NCI-H1694 (cell line): ENCODE results near the gene QRICH1.
"Not testable (repeated sequence)": the region's sequence is repeated elsewhere in the genome, so short reads cannot be mapped to it uniquely, and the experiment has no call there.

ENCODE experiments used
- DNase-seq: peaks from one replicate; lab custom pipeline; 2025; lab: John Stamatoyannopoulos, UW

Gene QRICH1

GRCh38 chr3:49017229-49017970 is 76.5 kb downstream of the QRICH1 start:
- no peak for DNase-seq

- DNase-seq = no peak
These were observed 77.2 kb downstream of the QRICH1 start for GRCh38 chr3:49016414-49017228.

DNA sequence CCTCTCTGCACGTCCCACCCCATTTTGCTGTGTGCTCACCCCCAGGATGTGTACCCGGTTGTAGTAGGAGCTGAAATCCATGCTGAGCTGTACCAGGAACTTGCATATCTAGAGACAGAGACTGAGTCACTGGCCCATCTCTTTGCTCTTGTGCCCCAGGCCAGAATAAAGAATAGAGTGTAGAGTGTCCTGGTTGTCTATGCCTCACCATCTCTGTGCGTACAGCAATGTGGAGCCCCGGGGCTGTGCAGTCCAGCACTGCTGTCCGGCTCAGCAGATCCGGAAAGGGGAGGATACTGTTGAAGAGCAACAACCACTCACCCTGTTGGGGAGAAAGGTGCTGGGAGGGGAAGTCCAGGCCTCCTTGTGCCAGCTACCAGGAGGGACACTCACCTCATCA is 78.1 kb downstream of the QRICH1 start:
- no peak for DNase-seq

GRCh38 chr3:49015072-49015471 is 78.8 kb downstream of the QRICH1 start:
- DNase-seq = no peak

GRCh38 chr3:49013738-49014660 is 79.9 kb downstream of the QRICH1 start:
- DNase-seq = no peak

DNA sequence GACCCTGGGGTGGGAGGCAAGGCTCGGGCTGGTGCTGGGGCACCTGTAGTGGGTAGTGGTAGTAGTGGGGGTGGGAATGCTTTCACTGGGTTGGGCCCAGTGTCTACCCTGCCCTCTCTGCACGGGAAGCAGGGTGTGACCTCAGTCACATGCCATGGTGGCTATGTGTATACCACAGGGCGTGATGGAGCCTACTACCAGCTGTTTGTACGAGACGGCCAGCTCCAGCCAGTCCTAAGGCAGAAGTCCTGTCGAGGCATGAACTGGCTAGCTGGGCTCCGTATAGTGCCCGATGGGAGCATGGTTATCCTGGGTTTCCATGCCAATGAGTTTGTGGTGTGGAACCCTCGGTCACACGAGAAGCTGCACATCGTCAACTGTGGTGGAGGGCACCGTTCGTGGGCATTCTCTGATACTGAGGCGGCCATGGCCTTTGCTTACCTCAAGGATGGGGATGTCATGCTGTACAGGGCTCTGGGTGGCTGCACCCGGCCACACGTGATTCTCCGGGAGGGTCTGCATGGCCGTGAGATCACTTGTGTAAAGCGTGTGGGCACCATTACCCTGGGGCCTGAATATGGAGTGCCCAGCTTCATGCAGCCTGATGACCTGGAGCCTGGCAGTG is 80.6 kb downstream of the QRICH1 start:
- DNase-seq = no peak

DNA sequence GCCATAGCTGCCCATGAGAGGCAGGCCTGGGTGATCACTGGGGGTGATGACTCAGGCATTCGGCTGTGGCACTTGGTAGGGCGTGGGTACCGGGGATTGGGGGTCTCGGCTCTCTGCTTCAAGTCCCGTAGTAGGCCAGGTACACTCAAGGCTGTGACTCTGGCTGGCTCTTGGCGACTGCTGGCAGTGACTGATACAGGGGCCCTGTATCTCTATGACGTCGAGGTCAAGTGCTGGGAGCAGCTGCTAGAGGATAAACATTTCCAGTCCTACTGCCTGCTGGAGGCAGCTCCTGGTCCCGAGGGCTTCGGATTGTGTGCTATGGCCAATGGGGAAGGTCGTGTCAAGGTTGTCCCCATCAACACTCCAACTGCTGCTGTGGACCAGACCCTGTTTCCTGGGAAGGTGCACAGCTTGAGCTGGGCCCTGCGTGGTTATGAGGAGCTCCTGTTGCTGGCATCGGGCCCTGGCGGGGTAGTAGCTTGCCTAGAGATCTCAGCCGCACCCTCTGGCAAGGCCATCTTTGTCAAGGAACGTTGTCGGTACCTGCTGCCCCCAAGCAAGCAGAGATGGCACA is 81.3 kb downstream of the QRICH1 start:
- no peak for DNase-seq

GRCh38 chr3:49009396-49009795 is 84.5 kb downstream of the QRICH1 start:
- no peak for DNase-seq

GRCh38 chr3:49008627-49009026 is 85.2 kb downstream of the QRICH1 start:
- not testable (repeated sequence) for DNase-seq

- no peak for DNase-seq
These were observed 85.9 kb downstream of the QRICH1 start for GRCh38 chr3:49007771-49008528.

GRCh38 chr3:49007068-49007770 is 86.7 kb downstream of the QRICH1 start, which contains the start of gene WDR6:
WDR6 (plus strand) TSS chr3:49007391; CDS start chr3:49007432, 41 bp downstream.
- DNase-seq = peak; percentile 74

DNA sequence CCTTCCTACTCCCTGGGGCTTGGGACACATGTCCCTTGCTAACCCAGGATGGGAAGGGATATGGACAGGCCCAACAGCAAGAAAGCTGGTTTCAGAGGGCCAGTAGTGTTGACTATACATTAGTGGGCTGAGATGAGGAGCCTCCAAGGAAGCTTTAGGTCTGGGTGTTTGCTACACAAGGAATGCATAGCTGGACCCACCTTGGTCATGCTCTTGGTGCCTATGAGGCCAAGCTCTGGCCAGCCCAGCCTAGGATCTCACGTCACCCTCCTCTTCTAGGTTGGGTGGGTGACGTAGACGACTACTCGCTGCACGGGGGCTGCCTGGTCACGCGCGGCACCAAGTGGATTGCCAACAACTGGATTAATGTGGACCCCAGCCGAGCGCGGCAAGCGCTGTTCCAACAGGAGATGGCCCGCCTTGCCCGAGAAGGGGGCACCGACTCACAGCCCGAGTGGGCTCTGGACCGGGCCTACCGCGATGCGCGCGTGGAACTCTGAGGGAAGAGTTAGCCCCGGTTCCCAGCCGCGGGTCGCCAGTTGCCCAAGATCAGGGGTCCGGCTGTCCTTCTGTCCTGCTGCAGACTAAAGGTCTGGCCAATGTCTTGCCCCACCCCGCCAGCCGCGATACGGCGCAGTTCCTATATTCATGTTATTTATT is 87.3 kb downstream of the QRICH1 start:
- DNase-seq = no peak

- DNase-seq = no peak
These were observed 87.9 kb downstream of the QRICH1 start for GRCh38 chr3:49005998-49006397.

- no peak for DNase-seq
These were observed 88.6 kb downstream of the QRICH1 start for GRCh38 chr3:49005303-49005680.

GRCh38 chr3:49004352-49005302 is 89.2 kb downstream of the QRICH1 start:
- no peak for DNase-seq

GRCh38 chr3:49001155-49001554 is 92.7 kb downstream of the QRICH1 start:
- DNase-seq = no peak

DNA sequence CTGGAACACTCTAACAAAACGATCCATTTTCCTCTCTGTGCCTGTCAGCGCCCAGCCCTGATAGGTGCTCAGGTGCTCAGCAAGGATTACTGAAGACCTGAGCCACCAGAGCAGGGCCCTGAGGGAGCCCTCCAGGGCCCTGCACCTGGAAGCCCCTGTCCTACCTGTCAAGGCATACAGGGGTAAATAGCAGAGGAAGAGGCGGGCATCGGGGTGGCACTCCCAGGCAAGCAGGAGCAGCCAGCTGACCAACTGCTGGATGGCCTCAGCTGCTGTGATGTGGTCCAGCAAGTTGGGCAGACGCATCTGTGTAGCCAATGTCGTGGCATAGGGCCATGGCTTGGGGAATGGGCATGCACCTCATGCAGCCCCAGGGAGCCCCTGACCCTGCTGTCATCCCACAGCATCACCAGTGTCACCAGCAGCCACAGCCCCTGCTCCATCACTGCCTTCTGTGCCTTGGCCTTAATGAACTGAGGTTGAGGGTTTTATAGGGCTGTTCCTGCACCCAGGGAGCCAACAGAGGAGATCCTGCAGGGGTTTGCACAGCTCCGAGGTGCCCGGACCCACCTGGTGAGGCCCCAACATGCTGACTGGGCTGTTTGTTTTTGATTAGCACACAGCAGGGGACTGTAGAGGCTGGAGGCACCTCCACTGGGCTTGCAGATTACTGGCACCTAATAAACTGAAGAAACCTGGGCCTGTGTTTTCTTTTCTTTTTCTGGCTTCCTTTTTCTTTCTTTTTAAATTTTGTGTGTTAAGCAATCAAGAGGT is 94.6 kb downstream of the QRICH1 start:
- DNase-seq = no peak
